ENCODE results near the gene MYL12B. TPM values are rescaled to one million over a fixed set of nuclear protein-coding genes. Genes with fewer than 3 reads are reported as not detected.
"Not testable (repeated sequence)": the region's sequence is repeated elsewhere in the genome, so short reads cannot be mapped to it uniquely, and the experiment has no call there.

The MYL12B gene
- total and polyA plus RNA-seq, 2 of the 8 experiments (the other 6 are each of a cell fraction or from before 2014, with no cell fraction given) = 174 to 188 TPM

- H3K9ac ChIP-seq (replicated peaks in 1 of 4; ENCODE audit: extremely low read depth in 1 of 4, low read depth in 3 of 4, low read length in 3 of 4); H3K79me1 ChIP-seq (ENCODE audit: low read depth, low read length); H3K4me3 ChIP-seq (ENCODE audit: extremely low read depth in 1 of 4, insufficient read depth in 2 of 4, low read depth in 3 of 4, low read length in 4 of 4); H3K27me3 ChIP-seq (replicated peaks in 1 of 4; ENCODE audit: control insufficient read depth in 3 of 4, extremely low read depth in 1 of 4, insufficient read depth in 3 of 4, low read length in 3 of 4); H2BK5ac ChIP-seq (ENCODE audit: low read depth, low read length); H3K14ac ChIP-seq (ENCODE audit: insufficient read length); H3K23ac ChIP-seq (ENCODE audit: insufficient read length); H2BK120ac ChIP-seq (replicated peaks; ENCODE audit: low read depth, low read length); FAIRE-seq; H4K5ac ChIP-seq (ENCODE audit: insufficient read length, low read depth, low read length); H2BK15ac ChIP-seq (ENCODE audit: low read length); H2BK12ac ChIP-seq (ENCODE audit: low read depth, low read length); H2AFZ ChIP-seq (ENCODE audit: low read length); H3K27ac ChIP-seq (ENCODE audit: low read depth, low read length); H4K91ac ChIP-seq (replicated peaks; ENCODE audit: insufficient read length, low read length); POLR2A ChIA-PET (ENCODE audit: partially characterized antibody); H2AK5ac ChIP-seq (ENCODE audit: low read depth, low read length); H3K4ac ChIP-seq (replicated peaks; ENCODE audit: insufficient read length, low read depth, low read length); H3K4me2 ChIP-seq (ENCODE audit: insufficient read depth in 1 of 2, low read depth in 2 of 2, low read length in 2 of 2); H3K9me3 ChIP-seq (ENCODE audit: insufficient read depth in 2 of 2, low read depth in 1 of 2, low read length in 1 of 2); H3K36me3 ChIP-seq (ENCODE audit: control insufficient read depth in 2 of 4, insufficient read depth in 4 of 4, low read length in 3 of 4); H3K56ac ChIP-seq (replicated peaks; ENCODE audit: insufficient read length, low read depth, low read length); H2BK20ac ChIP-seq (ENCODE audit: low read length); H4K8ac ChIP-seq (ENCODE audit: extremely low read depth, insufficient read depth, low read length); H3K23me2 ChIP-seq (ENCODE audit: low read depth, low read length); H3K79me2 ChIP-seq (ENCODE audit: control insufficient read depth in 1 of 2, insufficient read depth in 2 of 2, low read length in 2 of 2); CTCF ChIA-PET (ENCODE audit: partially characterized antibody); DNase-seq (ENCODE audit: low read depth in 1 of 2, low spot score in 2 of 2); H3K4me1 ChIP-seq (replicated peaks in 1 of 4; ENCODE audit: control insufficient read depth in 3 of 4, insufficient read depth in 4 of 4, low read length in 3 of 4); H3K18ac ChIP-seq (ENCODE audit: extremely low read depth, low read length); H4K20me1 ChIP-seq (replicated peaks in 1 of 2; ENCODE audit: control insufficient read depth in 1 of 2, insufficient read depth in 2 of 2, low read length in 2 of 2): not testable (repeated sequence)
- 85% methylated on average over 1 of the region's 1 CpG; no CpG with 5 or more reads in 1 of the 2 experiments for WGBS, 2 experiments (ENCODE audit: extremely low coverage in 1 of 2, insufficient coverage in 1 of 2, insufficient read length in 1 of 2, insufficient replicate concordance in 2 of 2, low coverage in 1 of 2, low lambda C conversion rate in 2 of 2, missing lambda C conversion rate in 1 of 2)
Measured at GRCh38 chr18:3315344-3315743, 53.4 kb downstream of the MYL12B start.

All from H1 (cell line).